Measurements from ENCODE around the gene MRPS18A.
"Not testable (repeated sequence)": the region's sequence is repeated elsewhere in the genome, so short reads cannot be mapped to it uniquely, and the experiment has no call there.

The MRPS18A gene

DNA sequence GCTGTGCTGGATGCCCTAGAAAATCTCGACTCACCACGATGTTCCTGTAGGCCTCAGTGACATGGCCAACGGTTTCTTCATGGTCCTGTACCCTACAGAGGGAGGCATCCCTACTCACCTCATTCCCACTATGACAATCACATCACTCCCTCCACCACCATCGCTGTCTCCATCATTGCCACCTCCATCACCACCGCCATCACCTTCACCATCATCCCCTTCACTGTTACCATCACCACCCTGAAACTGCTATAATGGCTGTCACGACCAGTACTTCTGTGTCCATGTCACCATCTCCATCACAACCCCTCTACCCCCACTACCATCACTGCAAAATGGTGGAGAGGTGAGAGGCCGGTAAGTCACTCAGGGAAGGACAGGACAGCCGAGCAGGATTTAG lies 29.8 kb upstream of the MRPS18A start:
- no peak for DNase-seq (ENCODE audit: low spot score)

DNA sequence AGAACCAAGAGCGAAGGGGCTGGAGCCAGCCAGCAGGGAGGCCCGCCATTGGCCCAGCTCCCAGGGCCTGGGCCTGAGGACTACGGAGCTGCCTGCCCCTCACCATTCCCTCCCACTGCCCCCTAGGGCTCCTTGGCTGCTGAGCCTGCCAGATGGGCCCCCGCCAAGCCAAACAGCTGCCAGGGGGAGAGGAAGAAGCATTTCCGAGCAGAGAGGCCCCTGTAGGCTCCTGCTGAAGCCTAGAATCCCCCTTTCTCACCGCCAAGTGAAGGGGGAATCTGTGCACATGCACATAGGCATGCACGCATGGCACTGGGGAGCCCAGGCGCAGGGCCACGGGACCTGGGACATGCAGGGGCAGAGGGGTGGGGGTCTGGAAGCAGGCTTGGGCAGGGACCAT lies 28.5 kb upstream of the MRPS18A start:
- DNase-seq (ENCODE audit: low spot score): no peak

DNA sequence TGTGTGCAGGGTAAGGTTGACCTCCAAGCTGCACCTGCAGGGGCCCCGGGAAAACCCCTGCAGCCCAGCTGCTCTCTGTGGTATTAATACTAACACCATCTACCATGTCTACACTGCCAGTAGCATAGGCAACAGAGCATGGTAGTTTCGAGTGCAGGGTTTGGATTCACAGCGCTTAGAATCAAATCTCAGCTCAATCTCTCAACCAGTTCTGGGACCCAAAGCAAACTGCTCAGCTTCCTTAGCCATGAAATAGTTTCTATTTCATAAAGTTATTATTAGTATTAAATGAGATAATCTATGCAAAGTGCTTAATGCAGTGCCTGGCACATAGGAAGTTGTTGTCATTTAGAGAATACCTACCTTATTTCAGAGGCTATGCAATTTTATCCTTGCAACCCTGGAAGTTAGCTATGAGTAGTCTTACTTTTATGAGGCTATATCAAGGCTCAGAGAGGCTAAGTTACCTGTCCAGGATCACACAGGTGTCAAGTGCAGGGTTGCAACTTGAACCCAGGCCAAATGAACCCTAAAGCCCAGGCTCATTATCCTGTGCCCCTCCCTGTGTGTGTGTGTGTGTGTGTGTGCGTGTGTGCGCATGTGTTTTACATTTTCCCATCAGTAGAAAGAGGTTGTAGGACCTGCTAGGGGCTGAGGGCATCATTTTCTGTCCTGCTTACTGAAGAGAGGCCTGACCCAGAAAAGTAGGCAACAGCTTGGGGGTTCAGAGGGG lies 27.6 kb upstream of the MRPS18A start:
- DNase-seq (ENCODE audit: low spot score): no peak

DNA sequence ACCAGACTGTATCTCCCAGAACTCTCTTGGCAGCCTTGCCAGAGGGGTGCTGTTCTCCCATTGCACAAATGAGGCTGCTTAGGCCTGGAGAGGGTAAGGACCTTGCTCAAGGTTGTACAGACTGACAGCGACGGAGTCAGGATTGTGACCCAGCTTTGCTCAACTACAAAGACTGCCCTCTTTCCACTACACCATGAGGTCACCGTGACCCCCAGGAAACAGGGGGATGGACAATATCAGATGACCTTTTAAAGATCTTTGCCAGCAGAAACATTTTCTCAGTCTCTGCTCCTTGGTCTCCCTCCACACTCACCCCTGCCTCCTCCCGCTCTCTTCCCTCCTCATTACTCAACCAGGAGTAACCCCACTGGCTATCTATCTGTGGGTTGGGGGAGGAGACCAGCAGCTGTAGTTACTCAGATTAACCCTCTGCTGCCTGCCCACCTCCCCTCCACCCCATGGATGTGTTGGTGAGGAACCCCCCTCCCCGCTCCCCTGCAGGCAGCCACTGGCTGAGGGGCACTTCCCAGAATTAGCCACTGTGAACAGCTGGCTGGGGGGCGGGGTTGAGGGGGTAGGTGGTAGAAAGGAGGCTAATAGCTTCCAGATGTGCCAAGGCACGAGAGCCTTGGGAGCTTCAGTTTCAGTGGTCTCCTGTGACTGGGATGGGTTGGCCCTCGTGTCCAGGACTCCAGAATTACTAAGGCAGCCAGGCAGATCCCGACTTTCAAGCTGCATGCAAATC lies 26.9 kb upstream of the MRPS18A start:
- DNase-seq (ENCODE audit: low spot score): peak; percentile 25

DNA sequence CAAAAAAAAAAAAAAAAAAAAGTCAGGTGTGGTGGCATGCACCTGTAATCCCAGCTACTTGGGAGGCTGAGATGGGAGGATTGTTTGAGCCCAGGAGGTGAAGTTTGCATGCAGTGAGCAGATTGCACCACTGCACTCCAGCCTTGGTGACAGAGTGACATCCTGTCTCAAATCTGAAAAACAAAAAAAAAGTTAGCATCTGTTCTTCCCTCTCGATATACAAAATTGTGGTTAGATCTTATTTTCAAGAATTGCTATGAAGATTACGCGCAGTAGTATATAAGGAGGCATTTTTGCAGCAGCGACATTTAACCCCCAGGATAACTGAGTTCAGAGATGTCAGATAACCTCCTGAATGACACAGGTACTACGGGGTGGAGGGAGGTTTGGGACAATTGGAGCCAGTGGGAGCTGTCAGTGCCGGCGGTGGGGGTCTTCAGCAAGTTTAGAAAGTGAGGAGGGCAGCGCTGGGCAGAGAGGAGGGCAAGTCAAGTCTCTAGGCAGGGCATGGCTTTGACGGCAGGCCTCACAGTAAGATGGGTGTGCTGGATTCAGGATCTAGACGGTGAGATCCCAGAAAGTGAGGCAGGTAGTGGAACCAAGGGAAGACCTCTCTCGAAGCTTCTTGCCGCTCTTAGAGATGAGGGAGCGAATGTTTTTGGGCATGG lies 26.2 kb upstream of the MRPS18A start:
- no peak for DNase-seq (ENCODE audit: low spot score)

DNA sequence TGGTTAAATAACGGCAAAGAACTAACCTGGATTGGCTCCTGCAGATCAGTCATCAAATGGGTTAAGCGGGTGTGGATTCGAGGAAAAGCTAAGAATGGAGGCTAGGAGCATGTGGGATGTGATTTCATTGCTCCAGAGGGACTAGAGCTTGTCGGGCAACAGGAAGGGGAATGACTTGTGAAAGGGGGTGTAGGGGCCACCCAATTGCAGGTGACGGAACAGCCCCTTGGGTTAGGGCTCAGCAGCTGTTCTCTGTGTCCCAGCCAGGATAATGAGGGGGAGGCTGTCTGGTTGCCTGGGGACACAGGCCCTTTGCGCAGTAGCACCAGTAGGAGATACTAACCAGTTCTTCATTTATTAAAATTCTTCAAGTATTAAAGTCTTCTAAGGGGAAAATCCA lies 25.0 kb upstream of the MRPS18A start:
- DNase-seq (ENCODE audit: low spot score): no peak

DNA sequence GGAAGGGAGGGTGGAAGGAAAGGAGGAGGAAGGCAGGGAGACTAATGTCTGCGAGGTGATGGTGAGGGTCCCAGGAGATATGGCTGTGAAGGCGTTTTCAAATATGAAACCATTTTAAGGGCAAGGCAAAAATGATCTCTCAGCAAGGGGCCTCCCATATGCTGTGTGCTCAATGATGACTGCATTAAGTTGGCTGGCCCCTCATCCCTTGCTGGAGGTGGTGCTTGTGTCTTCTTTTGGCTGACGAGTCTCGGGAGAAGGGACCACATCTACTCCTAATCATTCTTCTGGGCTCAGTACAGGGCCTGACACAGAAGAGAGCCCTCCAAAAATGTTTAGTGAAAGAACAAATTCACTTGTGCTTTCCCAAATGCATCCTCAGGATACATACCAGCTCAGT lies 23.0 kb upstream of the MRPS18A start:
- no peak for DNase-seq (ENCODE audit: low spot score)

DNA sequence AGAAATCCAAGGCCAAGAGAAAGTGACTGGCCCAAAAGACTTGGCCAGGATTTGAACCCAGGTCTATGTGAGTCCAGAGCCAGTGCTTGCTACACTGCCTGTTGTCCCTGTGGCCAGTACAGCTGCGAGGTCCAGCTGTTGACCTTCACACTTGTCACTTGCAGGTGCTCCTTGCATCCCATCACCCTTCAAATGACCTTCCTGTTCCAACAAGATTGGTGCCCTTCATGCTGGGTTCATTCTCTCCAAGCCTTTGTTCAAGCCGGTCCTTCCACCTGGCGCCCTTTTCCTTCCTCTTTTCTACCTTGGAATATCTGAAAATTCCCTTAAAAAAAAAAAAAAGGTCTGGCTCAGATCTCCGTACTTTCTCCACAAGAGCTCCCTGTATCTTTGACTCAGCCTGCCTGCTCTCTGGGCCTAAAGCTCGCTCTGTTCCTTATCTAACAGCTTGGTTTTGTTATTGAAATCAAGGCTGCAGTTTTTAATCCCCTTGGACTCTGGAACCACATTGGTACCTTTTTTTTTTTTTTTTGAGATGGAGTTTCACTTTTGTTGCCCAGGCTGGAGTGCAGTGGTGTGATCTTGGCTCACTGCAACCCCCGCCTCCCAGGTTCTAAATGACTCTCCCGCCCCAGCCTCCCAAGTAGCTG lies 22.2 kb upstream of the MRPS18A start:
- no peak for DNase-seq (ENCODE audit: low spot score)

DNA sequence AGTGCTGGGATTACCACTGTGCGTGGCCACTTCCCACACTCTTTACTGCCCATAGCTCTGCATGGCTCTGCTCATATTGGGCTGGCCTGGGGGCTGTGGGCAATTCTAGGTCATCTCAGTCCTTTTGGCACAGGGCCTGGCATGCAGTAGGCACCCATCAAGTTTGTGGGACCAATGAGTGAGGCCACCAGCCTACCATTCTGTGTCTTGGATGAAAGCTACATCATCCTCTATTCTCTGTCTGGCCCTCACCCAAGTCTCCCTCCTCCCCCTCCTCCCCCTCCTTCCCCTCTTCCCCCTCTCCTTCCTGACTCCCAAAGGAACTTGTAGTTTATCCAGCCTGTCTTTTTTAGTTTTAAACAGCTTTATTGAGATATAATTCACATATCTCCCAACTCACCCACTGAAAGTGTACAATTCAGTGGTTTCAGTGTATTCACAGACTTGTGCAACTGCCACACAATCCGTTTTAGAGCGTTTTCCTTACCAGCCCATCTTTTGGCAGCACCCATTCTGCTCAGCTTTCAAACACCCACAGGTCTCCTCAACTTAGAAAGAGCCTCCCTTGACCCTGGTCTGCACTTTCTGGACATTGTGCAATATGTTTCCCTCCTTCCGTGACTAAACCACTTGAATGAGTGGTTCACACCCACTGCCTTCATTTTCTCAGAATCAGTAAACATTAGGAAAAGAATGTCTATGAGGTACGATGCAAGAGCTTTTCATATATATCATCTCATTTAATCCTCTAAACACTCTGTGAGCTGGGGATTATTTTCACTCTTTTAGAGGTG lies 21.5 kb upstream of the MRPS18A start:
- DNase-seq (ENCODE audit: low spot score): peak; percentile 80

DNA sequence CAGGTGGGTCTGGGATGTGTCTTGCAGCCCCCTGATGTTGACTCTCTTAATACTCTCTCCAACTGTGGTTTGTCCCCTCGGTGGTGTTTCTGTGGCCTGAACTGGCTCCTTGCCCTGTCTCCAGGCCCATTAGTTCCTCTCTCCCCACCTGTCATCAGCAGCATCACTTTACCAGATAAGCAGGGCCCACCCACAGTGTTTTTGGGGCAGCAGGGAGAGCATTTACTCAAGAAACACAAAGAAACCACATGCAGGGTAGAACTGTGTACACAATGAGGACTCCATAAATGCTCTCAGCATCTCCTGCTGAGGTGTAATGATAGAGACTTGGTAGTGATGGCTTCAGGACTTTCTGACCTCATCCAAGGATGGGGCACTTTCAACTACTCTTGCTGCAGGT lies 20.2 kb upstream of the MRPS18A start:
- no peak for DNase-seq (ENCODE audit: low spot score)

DNA sequence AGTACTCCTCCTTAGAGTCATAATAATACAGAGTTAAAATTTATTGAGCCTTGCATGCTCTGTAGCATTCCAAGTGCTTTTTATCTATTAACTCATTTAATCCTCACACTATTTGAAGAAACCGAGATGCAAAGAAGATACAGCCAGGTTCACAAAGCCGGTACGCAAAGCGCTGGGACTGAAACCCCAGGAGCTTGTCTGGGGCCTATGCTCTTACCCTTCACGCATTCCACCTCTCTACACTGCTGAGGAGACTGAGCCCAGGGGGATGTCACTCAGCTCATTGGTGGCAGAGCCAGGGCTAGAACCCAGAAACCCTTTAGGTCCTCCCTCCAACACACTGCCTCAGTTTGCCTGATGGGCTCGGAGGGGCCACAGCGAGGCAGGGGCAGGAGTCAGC lies 19.7 kb upstream of the MRPS18A start:
- DNase-seq (ENCODE audit: low spot score): no peak

DNA sequence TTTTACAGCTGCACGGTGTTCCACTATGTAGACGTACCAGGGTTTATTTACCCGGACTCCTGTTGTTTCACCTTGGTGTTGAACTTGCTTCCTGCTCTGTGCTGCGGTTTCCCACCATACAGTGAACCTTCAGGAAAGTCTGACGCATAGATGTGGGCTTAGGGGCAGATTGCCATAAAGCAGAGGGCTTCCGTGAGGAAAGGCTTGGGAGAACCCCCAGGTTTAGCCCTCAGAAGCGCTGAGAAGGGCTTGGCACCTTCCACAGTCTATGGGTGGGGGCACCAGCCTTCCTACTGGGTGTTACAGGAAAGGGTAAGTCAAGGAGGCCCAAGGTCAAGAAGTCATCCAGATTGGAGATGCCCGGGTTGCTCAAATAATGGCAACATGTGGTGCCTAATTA lies 19.2 kb upstream of the MRPS18A start:
- no peak for DNase-seq (ENCODE audit: low spot score)

DNA sequence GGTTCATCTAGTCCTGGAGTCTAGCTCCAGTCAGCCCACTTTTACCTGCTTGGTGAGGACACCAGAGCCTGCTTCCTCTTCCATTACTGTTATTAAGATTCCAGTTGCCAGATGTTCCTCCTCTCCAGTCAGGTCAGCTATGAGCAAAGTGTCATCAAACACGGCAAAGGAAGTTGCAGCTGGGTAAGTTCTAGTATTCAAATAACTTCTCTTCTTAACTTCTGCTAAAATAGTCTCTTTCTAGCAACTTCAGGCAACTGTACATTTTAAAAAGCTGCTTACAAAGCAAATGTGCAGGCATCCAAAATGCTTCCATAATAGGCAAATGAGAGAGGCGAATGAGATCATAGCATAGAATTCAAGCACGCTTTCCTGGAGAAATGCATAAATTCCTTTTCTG lies 18.4 kb upstream of the MRPS18A start:
- no peak for DNase-seq (ENCODE audit: low spot score)

DNA sequence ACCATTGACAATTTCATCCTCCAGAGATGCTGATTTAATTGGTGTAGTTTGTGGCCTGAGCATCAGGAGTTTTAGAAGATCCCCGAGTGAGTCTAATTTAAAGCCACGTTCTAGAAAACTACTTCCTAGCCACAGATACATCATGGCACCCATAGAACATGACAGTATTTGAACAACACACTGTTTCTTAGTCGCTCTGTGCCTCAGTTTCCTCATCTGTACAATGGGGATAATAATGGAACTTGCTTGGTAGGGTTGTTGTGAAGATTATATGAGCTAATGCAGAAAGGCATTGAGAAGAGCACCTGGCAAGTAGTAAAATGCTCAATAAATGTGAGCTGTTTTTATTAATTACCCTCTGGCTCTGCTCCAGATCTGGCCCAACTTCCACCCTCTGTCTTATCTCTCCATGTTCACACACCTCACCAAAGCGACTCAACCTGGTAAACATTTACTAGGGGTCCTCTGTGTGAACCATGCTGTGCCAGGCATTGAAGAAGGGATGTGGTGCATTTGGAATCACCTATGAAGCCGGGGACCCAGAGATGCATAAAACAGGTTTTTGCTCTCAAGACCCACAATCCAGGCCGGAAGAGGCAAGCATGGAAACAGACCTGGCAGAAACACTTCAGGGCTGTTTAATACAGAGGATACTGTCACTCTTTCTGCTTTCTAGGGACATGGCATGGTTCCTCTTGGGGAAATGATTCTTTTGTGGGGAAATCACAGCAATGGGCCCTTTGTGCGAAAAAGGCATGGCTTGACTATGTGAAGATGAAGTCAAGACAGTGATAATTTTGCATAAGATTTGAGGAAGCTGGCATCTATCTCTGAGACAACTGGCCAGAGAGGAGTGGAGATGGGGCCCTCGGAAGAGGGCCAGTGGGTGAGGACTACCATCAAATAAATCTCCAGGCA lies 16.2 kb upstream of the MRPS18A start:
- DNase-seq (ENCODE audit: low spot score): no peak

DNA sequence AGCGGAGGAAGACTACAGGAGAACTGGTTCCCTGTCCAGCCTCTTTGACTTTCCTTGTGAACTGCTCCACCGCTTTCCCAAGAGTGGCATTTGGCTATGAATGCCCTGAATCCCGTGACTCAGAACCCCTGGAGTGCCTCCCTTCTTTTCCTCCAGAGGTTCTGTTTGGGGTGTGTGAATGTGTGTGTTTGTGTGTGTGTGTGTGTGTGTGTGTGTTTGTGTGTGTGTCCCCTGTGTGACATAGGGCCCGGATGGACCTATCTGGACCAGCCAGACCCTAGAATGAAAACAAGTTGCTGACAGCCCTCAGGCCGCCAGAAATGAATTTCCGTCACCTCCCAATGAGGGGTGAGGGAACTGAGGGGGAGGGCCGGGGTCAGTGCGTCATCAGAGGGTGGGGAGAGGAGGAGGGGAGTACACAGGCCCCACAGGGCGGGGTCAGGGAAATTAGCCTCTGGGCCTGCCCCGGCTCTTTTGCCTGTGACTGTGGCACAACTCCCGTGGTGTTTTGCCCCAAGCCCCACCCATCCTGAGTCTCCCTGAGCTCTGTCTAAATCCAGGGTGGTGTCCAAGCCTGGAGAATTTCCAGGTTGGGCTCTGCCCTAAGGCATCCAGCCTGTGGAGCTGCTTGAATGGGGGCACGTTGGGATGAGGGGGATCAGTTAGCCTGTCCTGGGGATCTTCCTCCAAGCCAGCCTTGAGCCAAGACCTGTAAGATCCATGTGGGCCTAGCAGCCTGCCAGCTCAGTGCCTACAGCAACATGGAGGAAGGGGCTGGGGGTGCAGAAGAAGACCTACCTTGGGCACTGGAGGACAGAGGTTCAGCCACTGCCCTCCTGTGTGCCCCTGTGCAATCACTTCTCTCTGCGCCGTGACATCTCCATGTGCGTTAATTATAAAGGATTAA lies 15.2 kb upstream of the MRPS18A start:
- peak; percentile 96 for DNase-seq (ENCODE audit: low spot score)

DNA sequence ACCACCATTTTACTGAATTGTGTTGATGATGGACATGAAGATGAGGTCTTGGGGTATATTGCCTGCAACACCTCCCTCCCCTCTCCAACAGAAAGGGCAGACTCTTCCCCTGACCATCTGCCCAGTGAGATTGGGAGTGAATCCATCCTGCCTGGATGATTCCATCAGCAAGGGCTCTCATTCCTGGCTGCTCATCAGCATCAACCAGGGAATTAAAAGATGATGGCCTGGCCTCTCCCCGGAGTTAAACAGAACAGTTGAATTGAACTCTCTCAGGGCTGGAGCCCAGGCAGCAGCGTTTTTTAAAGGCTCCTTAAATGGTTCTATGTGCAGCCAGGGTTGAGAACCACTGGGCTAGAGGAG lies 14.6 kb upstream of the MRPS18A start:
- no peak for DNase-seq (ENCODE audit: low spot score)

DNA sequence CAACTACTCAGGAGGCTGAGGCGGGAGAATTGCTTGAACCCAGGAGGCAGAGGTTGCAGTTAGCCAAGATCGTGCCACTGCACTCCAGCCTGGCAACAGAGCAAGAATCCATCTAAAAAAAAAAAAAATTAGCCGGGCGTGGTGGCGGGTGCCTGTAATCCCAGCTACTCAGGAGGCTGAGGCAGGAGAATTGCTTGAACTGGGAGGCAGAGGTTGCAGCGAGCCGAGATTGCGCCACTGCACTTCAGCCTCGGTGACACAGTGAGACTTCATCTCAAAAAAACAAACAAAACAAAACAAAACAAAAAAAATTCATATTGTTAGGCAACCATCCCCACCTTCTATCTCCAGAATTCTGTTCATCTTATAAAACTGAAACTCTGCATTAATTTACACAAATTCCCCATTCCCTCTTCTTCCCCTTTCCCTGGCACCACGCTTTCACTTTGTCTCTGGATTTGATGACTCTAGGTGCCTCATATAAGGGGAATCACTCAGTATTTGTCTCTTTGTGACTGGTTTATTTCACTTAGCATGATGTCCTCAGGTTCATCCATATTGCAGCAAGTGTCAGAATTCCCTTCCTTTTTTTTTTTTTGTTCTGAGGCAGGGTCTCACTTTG lies 13.5 kb upstream of the MRPS18A start:
- DNase-seq (ENCODE audit: low spot score): not testable (repeated sequence)

DNA sequence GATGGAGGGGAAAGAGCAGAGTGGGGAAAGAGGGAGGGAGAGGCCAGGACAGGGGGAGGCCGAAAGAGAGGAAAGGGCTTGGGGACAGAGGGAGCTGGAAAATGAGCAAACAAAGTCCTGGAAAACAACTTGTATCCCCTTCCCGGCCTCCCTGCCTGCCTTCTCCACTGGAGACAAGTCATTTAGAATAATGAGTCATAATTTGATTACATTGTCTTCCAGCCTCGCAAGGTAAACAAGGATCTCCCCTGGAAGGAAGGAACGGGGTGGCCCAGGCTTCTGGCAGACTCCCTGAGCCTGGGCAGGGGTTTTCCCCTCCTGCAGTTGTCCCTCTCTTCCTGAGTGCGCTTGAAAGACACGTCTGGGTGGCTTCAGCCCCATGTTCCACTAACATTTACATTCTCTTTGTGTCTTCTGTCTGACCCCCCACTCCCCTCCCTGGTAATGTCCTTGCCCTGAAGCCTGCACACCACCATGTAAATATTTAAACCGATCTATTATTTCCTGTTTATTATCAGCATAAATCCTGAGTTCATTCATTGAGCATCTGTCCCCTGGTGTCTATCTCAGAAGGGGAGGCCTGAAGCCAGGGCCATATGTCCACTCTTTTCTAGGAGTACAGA lies 12.1 kb upstream of the MRPS18A start:
- no peak for DNase-seq (ENCODE audit: low spot score)

All from AG08395 (cell line).